NB4 (cell line): ENCODE data around the gene TFF1.

Experiments
- DNase-seq: peaks from one replicate; pipeline ENCODE4 v3.0.0; 2010; ENCODE audit warnings: low read depth
- H3K4me3 ChIP-seq: one replicate; pipeline ENCODE4 v1.5.1; 2011; ENCODE audit warnings: mild to moderate bottlenecking, low read depth, low read length, moderate library complexity
- CTCF ChIP-seq: IDR thresholded peaks from one replicate; pipeline ENCODE4 v1.5.1; 2012; ENCODE audit warnings: low read depth, low read length
- MAX ChIP-seq: IDR thresholded peaks from 2 replicates; pipeline ENCODE4 v1.6.1; 2011; ENCODE audit warnings: low read depth, low read length
- MYC ChIP-seq: IDR thresholded peaks from 2 replicates; pipeline ENCODE4 v1.6.1; 2011; ENCODE audit warnings: low read depth, low read length
- POLR2A ChIP-seq: IDR thresholded peaks from 2 replicates; pipeline ENCODE4 v1.6.1; 2011; ENCODE audit warnings: mild to moderate bottlenecking; ENCODE audit not compliant: insufficient read length; ENCODE audit errors: extremely low read depth

Gene TFF1

GRCh38 chr21:42406201-42406621 is 39.9 kb upstream of the TFF1 start:
- TF ChIP-seq MYC (no peak), CTCF (no peak), POLR2A (no peak), MAX (no peak)
- H3K4me3 ChIP-seq = no peak overlapping the region
- no peak for DNase-seq

GRCh38 chr21:42405064-42406013 is 39.0 kb upstream of the TFF1 start:
- no peak for DNase-seq
- no peak overlapping the region for H3K4me3 ChIP-seq
- no peak for TF ChIP-seq MAX
- TF ChIP-seq MYC = no peak
- TF ChIP-seq POLR2A = no peak
- TF ChIP-seq CTCF = no peak

- TF ChIP-seq POLR2A = no peak
- TF ChIP-seq CTCF = no peak
- no peak for TF ChIP-seq MAX
- TF ChIP-seq MYC = no peak
- no peak overlapping the region for H3K4me3 ChIP-seq
- no peak for DNase-seq
Measured at GRCh38 chr21:42404539-42404938, 38.2 kb upstream of the TFF1 start.

- no peak for DNase-seq
- TF ChIP-seq MYC (no peak), CTCF (no peak), POLR2A (no peak), MAX (no peak)
- H3K4me3 ChIP-seq = no peak within 1 kb of the TSS
Measured at GRCh38 chr21:42403611-42404231, 37.4 kb upstream of the TFF1 start, which contains the start of gene UBASH3A. Gene UBASH3A, plus strand, starts transcription at chr21:42403902. Its CDS starts 44 bp downstream, at chr21:42403946.

GRCh38 chr21:42401820-42402251 is 35.5 kb upstream of the TFF1 start:
- H3K4me3 ChIP-seq = no peak overlapping the region
- no peak for TF ChIP-seq MYC
- TF ChIP-seq CTCF = no peak
- no peak for TF ChIP-seq POLR2A
- no peak for TF ChIP-seq MAX
- no peak for DNase-seq
